ENCODE data around the gene LRRC36. TPM values are rescaled to one million over a fixed set of nuclear protein-coding genes. Genes with fewer than 3 reads are reported as not detected.

Gene LRRC36
- total and polyA plus RNA-seq, 2 of the 13 experiments (the other 11 are each of a cell fraction or from before 2014, with no cell fraction given) = 0.12 to 0.15 TPM

DNA sequence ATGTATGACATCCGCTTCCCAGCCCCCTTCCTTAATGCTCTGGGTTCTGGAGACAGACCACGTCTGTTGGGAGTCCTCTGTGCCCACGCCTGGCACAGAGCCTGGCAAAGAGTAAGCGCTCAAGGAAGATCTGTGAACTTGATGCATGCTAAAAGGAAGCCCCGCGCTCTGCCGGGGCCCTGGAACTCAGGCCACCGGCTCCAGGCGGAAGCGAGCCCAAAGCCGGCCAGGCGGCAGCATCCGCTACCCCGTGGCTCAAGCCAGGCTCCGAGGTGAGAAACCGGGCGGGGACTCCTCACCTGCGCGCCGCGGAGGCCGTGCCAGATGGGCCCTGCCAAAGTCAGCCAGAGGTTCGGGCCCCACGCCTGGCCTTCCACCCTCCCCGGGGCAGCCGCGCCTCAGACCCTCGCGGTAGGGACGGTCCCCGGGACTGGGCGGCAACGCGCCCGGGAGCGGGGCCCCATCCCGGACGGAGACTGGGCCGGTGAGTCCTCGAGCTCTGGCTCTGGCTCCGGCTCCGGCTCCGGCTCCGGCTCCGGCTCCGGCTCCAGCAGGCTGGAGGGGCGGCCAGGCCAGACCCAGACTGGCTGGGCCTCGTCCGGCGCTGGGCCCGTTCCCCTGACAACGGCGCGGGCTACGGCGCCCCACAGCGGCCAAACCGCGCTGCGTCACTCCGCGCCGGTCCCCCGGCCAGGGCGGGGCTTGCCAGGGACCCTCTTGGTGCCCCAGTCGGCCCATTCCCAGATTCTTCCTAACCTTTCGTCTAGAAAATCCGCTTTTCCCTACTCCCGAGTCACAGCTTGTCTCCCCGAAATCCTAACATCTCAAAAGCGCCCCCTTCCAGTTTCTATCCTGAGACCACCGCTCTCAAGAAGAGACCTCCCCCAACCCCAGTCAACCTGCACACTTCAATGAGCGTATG is 89.5 kb downstream of the LRRC36 start, which contains the start of gene ZDHHC1 (continued):
- TF ChIP-seq, protein P1, sequence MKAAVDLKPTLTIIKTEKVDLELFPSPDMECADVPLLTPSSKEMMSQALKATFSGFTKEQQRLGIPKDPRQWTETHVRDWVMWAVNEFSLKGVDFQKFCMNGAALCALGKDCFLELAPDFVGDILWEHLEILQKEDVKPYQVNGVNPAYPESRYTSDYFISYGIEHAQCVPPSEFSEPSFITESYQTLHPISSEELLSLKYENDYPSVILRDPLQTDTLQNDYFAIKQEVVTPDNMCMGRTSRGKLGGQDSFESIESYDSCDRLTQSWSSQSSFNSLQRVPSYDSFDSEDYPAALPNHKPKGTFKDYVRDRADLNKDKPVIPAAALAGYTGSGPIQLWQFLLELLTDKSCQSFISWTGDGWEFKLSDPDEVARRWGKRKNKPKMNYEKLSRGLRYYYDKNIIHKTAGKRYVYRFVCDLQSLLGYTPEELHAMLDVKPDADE (CRISPR knock-in tag; IDR thresholded peaks at IDR 0.05) = no peak
- no peak for TF ChIP-seq NFE2L2 (IDR thresholded peaks at IDR 0.05; ENCODE audit: low read length)
- TF ChIP-seq, protein P2, sequence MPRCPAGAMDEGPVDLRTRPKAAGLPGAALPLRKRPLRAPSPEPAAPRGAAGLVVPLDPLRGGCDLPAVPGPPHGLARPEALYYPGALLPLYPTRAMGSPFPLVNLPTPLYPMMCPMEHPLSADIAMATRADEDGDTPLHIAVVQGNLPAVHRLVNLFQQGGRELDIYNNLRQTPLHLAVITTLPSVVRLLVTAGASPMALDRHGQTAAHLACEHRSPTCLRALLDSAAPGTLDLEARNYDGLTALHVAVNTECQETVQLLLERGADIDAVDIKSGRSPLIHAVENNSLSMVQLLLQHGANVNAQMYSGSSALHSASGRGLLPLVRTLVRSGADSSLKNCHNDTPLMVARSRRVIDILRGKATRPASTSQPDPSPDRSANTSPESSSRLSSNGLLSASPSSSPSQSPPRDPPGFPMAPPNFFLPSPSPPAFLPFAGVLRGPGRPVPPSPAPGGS (CRISPR knock-in tag; IDR thresholded peaks at IDR 0.05) = peak; percentile 49; the same call in 1 of the 2 replicates
- TF ChIP-seq ZKSCAN1 (IDR thresholded peaks at IDR 0.05; ENCODE audit: low read length) = no peak
- TF ChIP-seq SMARCE1 (IDR thresholded peaks at IDR 0.05; ENCODE audit: borderline replicate concordance) = no peak
- TF ChIP-seq, protein P3, sequence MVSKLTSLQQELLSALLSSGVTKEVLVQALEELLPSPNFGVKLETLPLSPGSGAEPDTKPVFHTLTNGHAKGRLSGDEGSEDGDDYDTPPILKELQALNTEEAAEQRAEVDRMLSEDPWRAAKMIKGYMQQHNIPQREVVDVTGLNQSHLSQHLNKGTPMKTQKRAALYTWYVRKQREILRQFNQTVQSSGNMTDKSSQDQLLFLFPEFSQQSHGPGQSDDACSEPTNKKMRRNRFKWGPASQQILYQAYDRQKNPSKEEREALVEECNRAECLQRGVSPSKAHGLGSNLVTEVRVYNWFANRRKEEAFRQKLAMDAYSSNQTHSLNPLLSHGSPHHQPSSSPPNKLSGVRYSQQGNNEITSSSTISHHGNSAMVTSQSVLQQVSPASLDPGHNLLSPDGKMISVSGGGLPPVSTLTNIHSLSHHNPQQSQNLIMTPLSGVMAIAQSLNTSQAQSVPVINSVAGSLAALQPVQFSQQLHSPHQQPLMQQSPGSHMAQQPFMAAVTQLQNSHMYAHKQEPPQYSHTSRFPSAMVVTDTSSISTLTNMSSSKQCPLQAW (CRISPR knock-in tag; IDR thresholded peaks at IDR 0.05) = peak; percentile 76; the same call in 1 of the 2 replicates
- peak; percentile 88 for TF ChIP-seq XRCC5 (optimal IDR thresholded peaks at IDR 0.05; ENCODE audit: low read length)
- peak; percentile 50; the same call in 1 of the 2 replicates for TF ChIP-seq ZNF552 (CRISPR knock-in tag; IDR thresholded peaks at IDR 0.05; ENCODE audit: borderline replicate concordance)
- no peak for TF ChIP-seq NONO (IDR thresholded peaks at IDR 0.05)
- no peak; the same call in 1 of the 2 replicates for TF ChIP-seq NONO (CRISPR knock-in tag; conservative IDR thresholded peaks at IDR 0.05)
- TF ChIP-seq SP5 (CRISPR knock-in tag; IDR thresholded peaks at IDR 0.05; ENCODE audit: borderline replicate concordance, low read depth) = peak; percentile 9; the same call in 1 of the 2 replicates
- TF ChIP-seq MYC (CRISPR knock-in tag; IDR thresholded peaks at IDR 0.05; ENCODE audit: borderline replicate concordance) = no peak
- TF ChIP-seq ZNF652 (CRISPR knock-in tag; IDR thresholded peaks at IDR 0.05; ENCODE audit: borderline replicate concordance, low read depth) = no peak
- TF ChIP-seq, protein P4, sequence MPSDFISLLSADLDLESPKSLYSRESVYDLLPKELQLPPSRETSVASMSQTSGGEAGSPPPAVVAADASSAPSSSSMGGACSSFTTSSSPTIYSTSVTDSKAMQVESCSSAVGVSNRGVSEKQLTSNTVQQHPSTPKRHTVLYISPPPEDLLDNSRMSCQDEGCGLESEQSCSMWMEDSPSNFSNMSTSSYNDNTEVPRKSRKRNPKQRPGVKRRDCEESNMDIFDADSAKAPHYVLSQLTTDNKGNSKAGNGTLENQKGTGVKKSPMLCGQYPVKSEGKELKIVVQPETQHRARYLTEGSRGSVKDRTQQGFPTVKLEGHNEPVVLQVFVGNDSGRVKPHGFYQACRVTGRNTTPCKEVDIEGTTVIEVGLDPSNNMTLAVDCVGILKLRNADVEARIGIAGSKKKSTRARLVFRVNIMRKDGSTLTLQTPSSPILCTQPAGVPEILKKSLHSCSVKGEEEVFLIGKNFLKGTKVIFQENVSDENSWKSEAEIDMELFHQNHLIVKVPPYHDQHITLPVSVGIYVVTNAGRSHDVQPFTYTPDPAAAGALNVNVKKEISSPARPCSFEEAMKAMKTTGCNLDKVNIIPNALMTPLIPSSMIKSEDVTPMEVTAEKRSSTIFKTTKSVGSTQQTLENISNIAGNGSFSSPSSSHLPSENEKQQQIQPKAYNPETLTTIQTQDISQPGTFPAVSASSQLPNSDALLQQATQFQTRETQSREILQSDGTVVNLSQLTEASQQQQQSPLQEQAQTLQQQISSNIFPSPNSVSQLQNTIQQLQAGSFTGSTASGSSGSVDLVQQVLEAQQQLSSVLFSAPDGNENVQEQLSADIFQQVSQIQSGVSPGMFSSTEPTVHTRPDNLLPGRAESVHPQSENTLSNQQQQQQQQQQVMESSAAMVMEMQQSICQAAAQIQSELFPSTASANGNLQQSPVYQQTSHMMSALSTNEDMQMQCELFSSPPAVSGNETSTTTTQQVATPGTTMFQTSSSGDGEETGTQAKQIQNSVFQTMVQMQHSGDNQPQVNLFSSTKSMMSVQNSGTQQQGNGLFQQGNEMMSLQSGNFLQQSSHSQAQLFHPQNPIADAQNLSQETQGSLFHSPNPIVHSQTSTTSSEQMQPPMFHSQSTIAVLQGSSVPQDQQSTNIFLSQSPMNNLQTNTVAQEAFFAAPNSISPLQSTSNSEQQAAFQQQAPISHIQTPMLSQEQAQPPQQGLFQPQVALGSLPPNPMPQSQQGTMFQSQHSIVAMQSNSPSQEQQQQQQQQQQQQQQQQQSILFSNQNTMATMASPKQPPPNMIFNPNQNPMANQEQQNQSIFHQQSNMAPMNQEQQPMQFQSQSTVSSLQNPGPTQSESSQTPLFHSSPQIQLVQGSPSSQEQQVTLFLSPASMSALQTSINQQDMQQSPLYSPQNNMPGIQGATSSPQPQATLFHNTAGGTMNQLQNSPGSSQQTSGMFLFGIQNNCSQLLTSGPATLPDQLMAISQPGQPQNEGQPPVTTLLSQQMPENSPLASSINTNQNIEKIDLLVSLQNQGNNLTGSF (CRISPR knock-in tag; IDR thresholded peaks at IDR 0.05) = peak; percentile 91
- TF ChIP-seq ZNF251 (CRISPR knock-in tag; IDR thresholded peaks at IDR 0.05) = no peak
- TF ChIP-seq ZNF709 (CRISPR knock-in tag; IDR thresholded peaks at IDR 0.05) = peak; percentile 33; the same call in 1 of the 2 replicates
- no peak for TF ChIP-seq SAFB2 (CRISPR knock-in tag; IDR thresholded peaks at IDR 0.05; ENCODE audit: borderline replicate concordance, low read depth)
- no peak for TF ChIP-seq ZNF34 (CRISPR knock-in tag; IDR thresholded peaks at IDR 0.05; ENCODE audit: borderline replicate concordance)
